EL (cell line): ENCODE results near the gene POLR2E.

Experiments
- DNase-seq: peaks from one replicate; pipeline ENCODE4 v3.0.0-alpha.2; 2016

The POLR2E gene

DNA sequence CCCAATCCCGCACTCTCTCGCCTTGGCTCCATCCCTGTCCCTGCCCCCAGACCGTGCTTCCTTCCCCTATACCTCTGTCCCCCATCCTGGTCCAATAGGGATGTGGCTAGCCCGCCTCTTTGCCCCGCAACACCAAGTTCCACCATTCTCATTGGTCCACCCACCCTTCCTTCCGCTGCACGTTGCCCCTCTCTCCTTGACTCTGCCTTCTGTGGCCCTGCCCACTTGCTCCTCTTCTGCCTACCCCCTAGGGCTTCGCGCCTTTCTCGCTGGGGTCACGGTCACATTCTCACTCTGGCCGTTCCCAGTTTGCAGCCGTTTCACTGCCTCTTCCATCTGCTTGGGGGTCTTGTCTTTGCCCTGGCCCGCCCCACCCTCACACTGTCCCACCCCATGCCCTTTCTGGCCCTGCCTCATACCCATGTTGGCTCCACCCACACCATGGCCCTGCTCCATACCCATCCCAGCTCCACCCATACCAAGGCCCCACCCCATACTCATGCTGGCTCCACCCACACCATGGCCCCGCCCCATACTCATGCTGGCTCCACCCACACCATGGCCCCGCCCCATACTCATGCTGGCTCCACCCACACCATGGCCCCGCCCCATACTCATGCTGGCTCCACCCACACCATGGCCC lies 32.7 kb downstream of the POLR2E start:
- DNase-seq: no peak

- no peak for DNase-seq
These were observed 33.2 kb downstream of the POLR2E start for GRCh38 chr19:1061987-1062386.

- no peak for DNase-seq
These were observed 34.5 kb downstream of the POLR2E start for GRCh38 chr19:1060689-1061088.

DNA sequence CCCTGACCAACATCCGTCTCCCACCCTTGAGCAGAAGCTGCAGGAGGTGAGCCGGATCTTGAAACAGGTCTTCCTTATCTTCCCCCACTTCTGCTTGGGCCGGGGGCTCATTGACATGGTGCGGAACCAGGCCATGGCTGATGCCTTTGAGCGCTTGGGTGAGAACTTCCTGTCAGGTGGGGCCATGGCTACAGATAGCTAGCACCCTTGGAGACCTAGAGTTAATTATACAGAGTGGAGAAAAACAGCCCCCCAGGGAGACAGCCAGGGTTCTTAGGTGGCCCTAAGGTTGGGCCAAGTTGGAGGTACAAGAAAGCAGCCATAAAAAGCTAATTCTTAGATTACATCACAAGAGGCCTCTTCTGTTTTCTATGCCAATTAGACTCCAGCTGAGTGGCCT lies 37.1 kb downstream of the POLR2E start:
- DNase-seq: no peak

DNA sequence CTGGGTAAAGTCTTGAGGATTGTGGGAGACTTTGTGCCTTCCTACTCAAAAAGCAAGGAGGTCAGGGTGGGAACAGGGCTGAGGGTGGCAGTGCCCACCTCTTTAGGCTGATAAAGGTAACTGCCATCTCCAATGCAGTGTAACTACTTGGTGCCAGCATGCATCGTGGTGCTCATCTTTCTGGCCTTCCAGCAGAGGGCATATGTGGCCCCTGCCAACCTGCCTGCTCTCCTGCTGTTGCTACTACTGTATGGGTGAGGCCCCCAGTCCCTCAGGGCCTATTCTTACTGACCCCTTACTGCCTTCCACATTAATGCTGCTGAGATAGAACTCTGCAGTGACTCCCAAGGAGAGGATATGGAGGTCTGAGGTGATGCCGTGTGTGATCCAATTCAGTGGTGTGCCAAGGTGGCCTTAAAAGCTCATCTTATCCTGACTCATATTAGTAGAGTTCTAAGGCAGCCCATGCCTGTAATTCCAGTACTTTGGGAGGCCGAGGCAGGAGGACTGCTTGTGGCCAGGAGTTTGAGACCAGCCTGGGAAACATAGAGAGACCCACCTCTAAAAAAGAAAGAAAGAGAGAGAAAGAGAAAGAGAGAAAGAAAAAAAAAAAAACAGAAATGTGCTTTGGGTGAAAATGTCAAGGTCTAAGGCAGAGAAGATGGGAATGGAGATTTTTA lies 37.9 kb downstream of the POLR2E start:
- DNase-seq: peak; percentile 48

DNA sequence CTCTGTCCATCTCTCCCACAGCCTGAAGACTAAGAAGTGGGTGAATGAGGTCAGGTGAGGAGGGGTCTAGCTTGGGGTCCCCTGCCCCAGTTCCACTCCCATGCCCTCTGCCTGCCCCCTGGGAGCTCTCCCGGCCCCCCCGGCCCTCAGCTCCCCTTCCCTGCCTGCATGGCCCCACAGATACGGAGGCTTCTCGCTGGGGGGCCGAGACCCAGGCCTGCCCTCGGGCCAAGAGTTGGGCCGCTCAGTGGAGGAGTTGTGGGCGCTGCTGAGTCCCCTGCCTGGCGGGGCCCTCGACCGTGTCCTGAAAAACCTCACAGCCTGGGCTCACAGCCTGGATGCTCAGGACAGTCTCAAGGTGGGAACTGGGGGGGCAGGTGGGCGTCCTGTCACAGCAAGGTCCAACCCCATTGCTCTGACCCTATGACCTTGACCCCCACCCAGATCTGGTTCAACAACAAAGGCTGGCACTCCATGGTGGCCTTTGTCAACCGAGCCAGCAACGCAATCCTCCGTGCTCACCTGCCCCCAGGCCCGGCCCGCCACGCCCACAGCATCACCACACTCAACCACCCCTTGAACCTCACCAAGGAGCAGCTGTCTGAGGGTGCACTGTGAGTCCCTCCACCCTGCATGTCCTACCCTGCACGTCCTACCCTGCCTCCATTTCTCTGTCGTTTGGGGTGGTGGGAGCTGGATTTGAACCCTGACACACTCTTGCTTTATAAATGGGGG lies 39.1 kb downstream of the POLR2E start:
- no peak for DNase-seq

GRCh38 chr19:1055028-1055425 lies 40.1 kb downstream of the POLR2E start:
- no peak for DNase-seq

DNA sequence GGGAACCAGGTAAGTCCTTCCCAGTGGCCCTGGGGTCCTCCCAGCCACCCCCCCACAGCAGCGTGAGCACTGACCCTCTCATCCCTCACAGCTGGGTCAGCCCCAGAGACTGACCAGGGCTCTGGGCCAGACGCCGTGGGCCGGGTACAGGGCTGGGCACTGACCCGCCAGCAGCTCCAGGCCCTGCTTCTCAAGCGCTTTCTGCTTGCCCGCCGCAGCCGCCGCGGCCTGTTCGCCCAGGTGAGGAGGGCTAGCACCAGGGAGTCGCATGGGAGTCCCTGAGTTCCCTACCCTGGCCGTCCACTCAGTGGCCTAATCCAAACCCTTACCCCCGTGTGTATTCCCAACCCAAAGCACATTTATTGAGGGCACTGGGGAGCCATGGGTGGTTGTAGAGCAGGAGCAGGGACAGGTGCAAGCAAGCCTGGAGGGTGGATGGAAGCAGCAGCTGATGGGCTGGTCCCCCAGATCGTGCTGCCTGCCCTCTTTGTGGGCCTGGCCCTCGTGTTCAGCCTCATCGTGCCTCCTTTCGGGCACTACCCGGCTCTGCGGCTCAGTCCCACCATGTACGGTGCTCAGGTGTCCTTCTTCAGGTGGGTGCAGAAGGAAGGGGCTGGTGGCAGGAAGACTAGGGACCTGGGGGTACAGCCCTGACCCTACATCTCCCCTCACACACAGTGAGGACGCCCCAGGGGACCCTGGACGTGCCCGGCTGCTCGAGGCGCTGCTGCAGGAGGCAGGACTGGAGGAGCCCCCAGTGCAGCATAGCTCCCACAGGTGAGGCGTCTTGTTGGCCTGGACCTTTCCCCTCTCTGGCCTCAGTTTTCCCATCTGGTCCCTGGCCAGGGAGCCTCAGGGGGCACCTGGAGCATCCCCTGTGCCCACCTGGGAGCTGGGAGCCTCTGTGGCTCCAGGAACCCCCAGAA lies 40.8 kb downstream of the POLR2E start:
- no peak for DNase-seq

- no peak for DNase-seq
These were observed 41.7 kb downstream of the POLR2E start for GRCh38 chr19:1053176-1054101.

DNA sequence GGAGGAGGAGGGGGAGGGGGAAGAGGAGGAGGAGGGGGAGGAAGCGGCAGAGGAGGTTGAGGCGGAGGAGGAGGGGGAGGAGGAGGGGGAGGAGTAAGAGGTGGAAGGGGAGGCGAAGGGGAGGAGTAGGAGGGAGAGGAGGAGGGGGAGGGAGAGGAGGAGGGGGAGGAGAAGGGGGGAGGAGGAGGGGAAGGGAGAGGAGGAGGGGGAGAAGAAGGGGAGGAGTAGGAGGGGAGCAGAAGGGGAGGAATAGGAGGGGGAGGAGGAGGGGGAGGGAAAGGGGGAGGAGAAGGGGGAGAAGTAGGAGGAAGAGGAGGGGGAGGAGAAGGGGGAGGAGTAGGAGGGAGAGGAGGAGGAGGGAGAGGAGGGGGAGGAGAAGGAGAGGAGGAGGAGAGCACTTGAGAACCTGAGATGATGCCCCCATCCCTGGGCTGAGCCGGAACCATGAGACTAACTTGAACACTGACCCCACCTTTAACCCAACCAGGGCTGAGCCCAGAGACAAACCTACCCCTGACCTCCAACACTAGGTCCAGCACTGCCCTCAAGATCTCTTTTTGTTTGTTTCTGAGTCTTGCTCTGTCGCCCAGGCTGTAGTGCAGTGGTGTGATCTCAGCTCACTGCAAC lies 42.7 kb downstream of the POLR2E start:
- DNase-seq: no peak

DNA sequence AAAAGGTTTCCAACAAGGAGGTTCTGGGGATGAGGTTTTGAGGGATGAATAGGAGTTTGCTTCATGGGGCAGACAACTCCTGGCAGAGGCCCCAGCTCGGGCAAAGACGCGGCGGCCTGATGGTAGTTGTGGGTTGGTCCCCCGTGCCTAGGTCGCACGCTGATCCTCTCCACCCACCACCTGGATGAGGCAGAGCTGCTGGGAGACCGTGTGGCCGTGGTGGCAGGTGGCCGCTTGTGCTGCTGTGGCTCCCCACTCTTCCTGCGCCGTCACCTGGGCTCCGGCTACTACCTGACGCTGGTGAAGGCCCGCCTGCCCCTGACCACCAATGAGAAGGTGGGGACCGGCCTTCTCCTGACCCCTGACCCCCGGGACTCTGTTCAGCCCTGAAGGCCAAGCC lies 43.4 kb downstream of the POLR2E start:
- no peak for DNase-seq

GRCh38 chr19:1050989-1051788 lies 44.0 kb downstream of the POLR2E start:
- DNase-seq: no peak

DNA sequence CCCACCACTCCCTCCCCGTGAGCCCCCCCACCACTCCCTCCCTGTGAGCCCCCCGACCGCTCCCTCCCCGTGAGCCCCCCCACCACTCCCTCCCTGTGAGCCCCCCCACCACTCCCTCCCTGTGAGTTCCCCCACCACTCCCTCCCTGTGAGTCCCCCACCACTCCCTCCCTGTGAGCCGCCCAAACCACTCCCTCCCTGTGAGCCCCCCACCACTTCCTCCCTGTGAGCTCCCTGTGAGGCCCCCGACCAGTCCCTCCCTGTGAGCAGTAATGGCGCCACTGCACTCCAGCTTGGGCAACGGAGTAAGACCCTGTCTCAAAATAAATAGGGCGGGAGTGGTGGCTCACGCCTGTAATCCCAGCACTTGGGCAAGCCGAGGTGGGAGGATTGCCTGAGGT lies 45.4 kb downstream of the POLR2E start:
- DNase-seq: no peak

- DNase-seq: no peak
These were observed 46.1 kb downstream of the POLR2E start for GRCh38 chr19:1049106-1049505.

DNA sequence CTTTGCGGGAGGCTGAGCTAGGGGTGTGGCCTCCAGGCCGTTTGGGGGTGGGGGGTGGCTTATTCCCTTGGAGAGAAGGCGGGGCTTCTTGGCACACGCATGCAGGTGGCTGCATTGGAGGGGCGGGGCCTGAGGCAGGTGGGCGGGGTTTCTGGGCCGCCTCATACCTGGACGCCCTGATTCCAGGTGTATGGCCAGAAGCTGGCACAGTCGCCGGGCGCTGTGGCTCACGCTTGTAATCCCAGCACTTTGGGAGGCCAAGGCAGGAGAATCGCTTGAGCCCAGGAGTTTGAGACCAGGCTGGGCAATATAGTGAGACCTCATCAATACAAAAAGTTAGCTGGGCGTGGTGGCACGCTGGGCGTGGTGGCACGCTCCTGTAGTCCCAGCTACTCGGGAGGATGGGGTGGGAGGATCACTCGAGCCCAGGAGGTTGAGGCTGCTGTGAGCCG lies 47.5 kb downstream of the POLR2E start:
- no peak for DNase-seq

DNA sequence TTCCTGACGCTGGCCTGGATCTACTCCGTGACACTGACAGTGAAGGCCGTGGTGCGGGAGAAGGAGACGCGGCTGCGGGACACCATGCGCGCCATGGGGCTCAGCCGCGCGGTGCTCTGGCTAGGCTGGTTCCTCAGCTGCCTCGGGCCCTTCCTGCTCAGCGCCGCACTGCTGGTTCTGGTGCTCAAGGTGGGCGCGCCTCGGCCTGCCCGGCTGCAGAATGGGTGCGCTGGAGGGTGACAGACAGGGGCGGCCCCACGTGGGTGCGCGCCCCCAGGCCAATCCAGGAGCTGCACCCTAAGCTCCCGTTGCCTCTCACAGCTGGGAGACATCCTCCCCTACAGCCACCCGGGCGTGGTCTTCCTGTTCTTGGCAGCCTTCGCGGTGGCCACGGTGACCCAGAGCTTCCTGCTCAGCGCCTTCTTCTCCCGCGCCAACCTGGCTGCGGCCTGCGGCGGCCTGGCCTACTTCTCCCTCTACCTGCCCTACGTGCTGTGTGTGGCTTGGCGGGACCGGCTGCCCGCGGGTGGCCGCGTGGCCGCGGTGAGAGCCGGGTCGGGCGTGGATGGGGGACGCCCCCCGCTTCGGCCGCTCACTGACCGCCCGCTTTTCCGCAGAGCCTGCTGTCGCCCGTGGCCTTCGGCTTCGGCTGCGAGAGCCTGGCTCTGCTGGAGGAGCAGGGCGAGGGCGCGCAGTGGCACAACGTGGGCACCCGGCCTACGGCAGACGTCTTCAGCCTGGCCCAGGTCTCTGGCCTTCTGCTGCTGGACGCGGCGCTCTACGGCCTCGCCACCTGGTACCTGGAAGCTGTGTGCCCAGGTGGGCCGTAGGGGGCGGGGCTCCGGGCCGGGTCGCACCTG lies 48.1 kb downstream of the POLR2E start:
- DNase-seq: no peak

DNA sequence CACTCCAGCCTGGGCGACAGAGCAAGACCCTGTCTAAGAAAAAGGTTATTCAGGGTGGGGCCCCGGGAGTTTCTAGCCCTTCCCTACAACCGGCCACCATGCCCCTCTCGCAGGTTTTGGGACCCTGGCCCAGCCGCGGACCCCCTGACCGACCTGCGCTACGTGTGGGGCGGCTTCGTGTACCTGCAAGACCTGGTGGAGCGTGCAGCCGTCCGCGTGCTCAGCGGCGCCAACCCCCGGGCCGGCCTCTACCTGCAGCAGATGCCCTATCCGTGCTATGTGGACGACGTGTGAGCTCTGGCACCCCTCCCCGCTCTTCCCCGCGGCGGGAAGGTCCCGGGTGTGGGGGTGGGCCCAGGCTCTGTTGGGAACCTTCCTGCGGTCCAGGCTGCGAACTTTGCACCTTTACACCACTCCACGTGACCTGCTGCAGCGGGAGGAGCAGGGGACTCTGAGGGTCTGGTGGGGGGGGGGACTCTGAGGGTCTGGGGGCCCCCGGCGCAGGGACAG lies 49.0 kb downstream of the POLR2E start:
- DNase-seq: no peak

- no peak for DNase-seq
These were observed 50.0 kb downstream of the POLR2E start for GRCh38 chr19:1045247-1045603.
